GM19328 (cell line): Measurements from ENCODE around the gene TMEM62.

Experiments
- ATAC-seq: cut with Tn5 transposase; IDR thresholded peaks from one replicate; pipeline ENCODE4 v1.9.1; 2021; ENCODE audit warnings: mild to moderate bottlenecking, moderate library complexity; ENCODE audit not compliant: unreplicated experiment

Gene TMEM62

DNA sequence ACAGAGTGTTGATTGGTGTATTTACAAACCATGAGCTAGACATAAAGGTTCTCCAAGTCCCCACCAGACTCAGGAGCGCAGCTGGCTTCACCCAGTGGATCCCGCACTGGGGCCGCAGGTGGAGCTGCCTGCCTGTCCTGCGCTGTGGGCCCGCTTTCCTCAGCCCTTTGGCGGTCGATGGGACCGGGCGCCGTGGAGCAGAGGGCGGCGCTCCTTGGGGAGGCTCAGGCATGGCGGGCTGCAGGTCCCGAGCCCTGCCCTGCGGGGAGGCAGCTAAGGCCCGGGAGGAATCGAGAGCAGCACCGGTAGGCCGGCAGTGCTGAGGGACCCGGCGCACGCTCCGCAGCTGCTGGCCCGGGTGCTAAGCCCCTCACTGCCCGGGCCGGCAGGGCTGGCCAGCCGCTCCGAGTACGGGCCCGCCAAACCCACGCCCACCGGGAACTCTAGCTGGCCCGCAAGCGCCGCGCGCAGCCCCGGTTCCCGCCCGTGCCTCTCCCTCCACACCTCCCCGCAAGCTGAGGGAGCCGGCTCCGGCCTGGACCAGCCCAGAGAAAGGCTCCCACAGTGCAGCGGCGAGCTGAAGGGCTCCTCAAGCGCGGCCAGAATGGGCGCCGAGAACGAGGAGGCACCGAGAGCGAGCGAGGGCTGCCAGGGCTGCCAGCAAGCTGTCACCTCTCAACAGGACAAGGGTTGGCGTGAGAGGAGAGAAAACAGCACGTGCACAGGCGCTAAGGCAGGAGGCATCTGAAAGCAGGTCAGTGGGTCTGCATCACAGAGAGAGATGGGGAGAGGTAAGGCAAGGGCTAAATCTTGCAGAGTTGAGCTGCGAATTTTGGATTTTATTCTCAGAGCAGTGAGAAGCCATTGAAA lies 93.3 kb downstream of the TMEM62 start:
- ATAC-seq = no peak

DNA sequence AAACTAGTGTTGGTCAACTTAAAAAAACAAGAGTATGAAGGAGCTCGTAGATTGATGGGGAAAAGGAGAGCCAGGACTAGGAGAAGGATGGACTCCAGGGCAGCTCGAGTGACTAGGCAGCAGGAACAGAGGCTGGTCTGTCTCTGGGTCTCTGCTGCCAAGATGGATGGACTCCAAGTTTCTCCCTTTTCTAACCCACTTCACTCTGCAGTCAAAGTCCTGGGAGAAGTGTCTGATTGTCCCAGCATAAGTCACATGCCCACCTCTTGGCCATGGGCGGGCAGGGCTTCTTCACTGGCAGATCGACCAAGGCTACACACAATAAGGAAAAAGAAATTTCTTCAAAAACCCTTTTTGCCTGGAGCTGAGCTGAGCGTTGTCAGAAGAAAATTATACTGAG lies 96.6 kb downstream of the TMEM62 start:
- no peak for ATAC-seq

DNA sequence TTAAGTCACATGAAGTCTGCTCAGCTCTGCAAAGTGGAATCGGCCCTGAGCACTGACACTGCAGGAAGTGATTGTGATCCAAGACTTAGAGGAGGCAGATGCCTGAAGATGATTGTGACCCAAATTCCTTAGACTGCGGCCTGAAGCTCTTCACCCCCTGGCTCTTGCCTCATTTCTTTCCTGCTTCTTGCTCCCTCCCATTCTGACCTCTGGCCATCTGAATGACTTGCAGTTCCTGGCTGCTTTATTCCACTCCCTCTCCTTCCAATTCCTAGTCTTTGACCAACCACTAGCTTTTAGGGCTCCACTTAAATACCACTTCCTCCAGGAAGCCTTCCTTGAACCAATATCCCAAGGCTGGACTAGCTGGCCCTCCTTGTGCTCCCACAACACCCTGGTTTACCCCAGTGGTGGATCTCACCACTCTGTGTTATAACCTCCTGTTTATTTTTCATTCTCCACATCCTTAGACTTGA lies 97.3 kb downstream of the TMEM62 start:
- no peak for ATAC-seq

DNA sequence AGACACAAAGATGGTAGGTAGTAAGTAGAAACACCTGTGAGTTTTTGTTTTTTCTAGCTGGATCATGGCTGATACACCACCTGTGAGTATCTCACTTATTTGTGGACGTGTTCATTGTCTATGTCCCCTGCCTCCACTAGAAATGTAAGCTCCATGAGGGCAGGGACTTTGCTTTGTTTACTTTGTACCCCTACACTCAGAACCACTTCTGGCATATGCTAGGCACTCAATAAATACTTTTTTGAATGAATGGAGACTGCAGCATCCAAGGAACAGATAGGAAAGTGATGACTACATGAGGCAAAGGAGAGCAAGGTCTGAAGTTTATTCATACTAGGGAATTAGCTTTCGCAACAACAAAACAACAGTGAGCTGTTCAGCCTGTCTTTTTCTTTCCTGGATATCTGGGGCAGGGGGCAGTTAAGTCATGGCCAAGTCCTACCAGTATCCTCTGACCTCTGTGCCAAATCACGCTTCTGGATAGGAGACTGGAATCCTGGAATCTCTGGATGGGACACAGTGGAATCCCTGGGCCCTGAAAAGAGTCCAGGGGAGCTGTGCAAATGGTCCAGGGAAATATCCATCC lies 99.0 kb downstream of the TMEM62 start:
- no peak for ATAC-seq
